ENCODE data around the gene AP5S1. TPM values are rescaled to one million over a fixed set of nuclear protein-coding genes. Genes with fewer than 3 reads are reported as not detected.
A peak's percentile ranks its signal among the peaks of the same experiment; 100 is the strongest.

AP5S1 gene
- total and polyA plus RNA-seq, 2 of the 13 experiments (the other 11 are each of a cell fraction or from before 2014, with no cell fraction given), result 7.9 to 23.2 TPM

- TF ChIP-seq BCLAF1 (IDR thresholded peaks at IDR 0.05) (no peak), MIER3 (CRISPR knock-in tag; IDR thresholded peaks at IDR 0.05; ENCODE audit: borderline replicate concordance) (no peak), MIXL1 (CRISPR knock-in tag; IDR thresholded peaks at IDR 0.05) (no peak), SNRNP70 (IDR thresholded peaks at IDR 0.05; ENCODE audit: low read depth, low read length) (no peak), ZFP1 (CRISPR knock-in tag; IDR thresholded peaks at IDR 0.05) (no peak), TP53 (CRISPR knock-in tag; conservative IDR thresholded peaks at IDR 0.05) (no peak), GLMP (CRISPR knock-in tag; IDR thresholded peaks at IDR 0.05; ENCODE audit: borderline replicate concordance) (no peak), RAD21 (CRISPR knock-in tag; IDR thresholded peaks at IDR 0.05) (no peak), ARID3A (IDR thresholded peaks at IDR 0.05; ENCODE audit: low read depth, low read length) (no peak), U2AF1 (optimal IDR thresholded peaks at IDR 0.05; ENCODE audit: low read depth, low read length) (no peak), PITX1 (CRISPR knock-in tag; IDR thresholded peaks at IDR 0.05) (no peak), TEAD3 (CRISPR knock-in tag; optimal IDR thresholded peaks at IDR 0.05; ENCODE audit: borderline replicate concordance) (no peak), ATRX (CRISPR knock-in tag; IDR thresholded peaks at IDR 0.05; ENCODE audit: borderline replicate concordance) (no peak), E2F2 (CRISPR knock-in tag; IDR thresholded peaks at IDR 0.05; ENCODE audit: borderline replicate concordance) (no peak), ZNF441 (CRISPR knock-in tag; IDR thresholded peaks at IDR 0.05; ENCODE audit: borderline replicate concordance) (no peak), REPIN1 (CRISPR knock-in tag; IDR thresholded peaks at IDR 0.05; ENCODE audit: borderline replicate concordance, low read depth) (no peak), PPARG (CRISPR knock-in tag; conservative IDR thresholded peaks at IDR 0.05) (peak; percentile 53; the same call in 1 of the 2 replicates), KLF12 (CRISPR knock-in tag; IDR thresholded peaks at IDR 0.05; ENCODE audit: borderline replicate concordance) (no peak), RAD51 (IDR thresholded peaks at IDR 0.05; ENCODE audit: borderline replicate concordance) (no peak), SP1 (IDR thresholded peaks at IDR 0.05) (no peak), SP1 (CRISPR knock-in tag; IDR thresholded peaks at IDR 0.05) (no peak), THRA (CRISPR knock-in tag; IDR thresholded peaks at IDR 0.05; ENCODE audit: borderline replicate concordance) (no peak), PRPF4 (IDR thresholded peaks at IDR 0.05; ENCODE audit: low read depth, low read length, poor library complexity, severe bottlenecking) (peak; percentile 37)
Measured at GRCh38 chr20:3785240-3786125, 34.9 kb upstream of the AP5S1 start (continued).

Measured in HepG2 (cell line).